Neural cell (in vitro differentiated cells): Measurements from ENCODE around the gene TSFM.

Source experiments
- CTCF ChIP-seq: fragments of 450-650 bp; IDR thresholded peaks from 2 replicates; pipeline ENCODE4 v1.5.1; 2014; ENCODE audit warnings: antibody characterized with exemption, mild to moderate bottlenecking, moderate library complexity; ENCODE audit not compliant: poor library complexity, severe bottlenecking
- EP300 ChIP-seq: fragments of 450-650 bp; conservative IDR thresholded peaks from 2 replicates; pipeline ENCODE4 v1.6.1; 2014; ENCODE audit warnings: antibody characterized with exemption, mild to moderate bottlenecking, moderate library complexity; ENCODE audit not compliant: poor library complexity, severe bottlenecking

DNA sequence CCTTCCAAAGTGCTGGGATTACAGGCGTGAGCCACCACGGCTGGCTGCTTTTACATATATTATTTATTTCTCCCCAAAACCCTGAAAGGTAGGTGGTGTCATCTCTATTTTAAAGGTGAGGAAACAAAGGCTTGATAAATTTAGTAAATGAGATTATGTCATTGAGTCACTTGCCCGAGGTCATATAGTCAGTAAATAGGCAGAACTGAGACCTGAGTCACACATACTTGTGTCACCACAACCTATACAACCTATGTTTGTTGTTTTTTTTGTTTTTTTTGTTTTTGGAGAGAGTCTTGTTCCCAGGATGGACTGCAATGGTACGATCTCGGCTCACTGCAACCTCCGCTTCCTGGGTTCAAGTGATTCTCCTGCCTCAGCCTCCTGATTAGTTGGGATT is 12.8 kb downstream of the TSFM start:
- no peak for TF ChIP-seq EP300
- no peak for TF ChIP-seq CTCF
